HG03558 (cell line): ENCODE results near the gene PPFIA3.
"Not testable (repeated sequence)": the region's sequence is repeated elsewhere in the genome, so short reads cannot be mapped to it uniquely, and the experiment has no call there.

Experiments used
- ATAC-seq: cut with Tn5 transposase; IDR thresholded peaks from one replicate; pipeline ENCODE4 v1.9.1; 2021; ENCODE audit warnings: moderate number of reproducible peaks; ENCODE audit not compliant: unreplicated experiment; ENCODE audit errors: extremely low read depth

Gene PPFIA3

DNA sequence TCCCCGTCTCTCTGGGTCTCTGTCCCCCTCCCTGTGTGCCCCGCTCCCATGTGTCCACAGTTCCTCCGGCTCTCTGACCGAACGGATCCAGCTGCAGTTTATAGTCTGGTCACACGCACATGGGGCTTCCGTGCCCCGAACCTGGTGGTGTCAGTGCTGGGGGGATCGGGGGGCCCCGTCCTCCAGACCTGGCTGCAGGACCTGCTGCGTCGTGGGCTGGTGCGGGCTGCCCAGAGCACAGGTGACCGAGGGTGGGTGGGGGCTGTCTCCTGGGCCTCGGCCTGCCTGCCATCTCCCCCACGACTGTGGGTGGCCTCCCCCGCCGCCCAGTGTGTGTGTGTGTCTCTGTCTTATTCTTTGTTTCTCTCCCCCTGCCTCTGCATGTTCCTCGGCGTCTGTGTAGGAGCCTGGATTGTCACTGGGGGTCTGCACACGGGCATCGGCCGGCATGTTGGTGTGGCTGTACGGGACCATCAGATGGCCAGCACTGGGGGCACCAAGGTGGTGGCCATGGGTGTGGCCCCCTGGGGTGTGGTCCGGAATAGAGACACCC lies 48.6 kb downstream of the PPFIA3 start:
- no peak for ATAC-seq

- ATAC-seq, result no peak
Observed at GRCh38 chr19:49168421-49168820, 49.1 kb downstream of the PPFIA3 start.

DNA sequence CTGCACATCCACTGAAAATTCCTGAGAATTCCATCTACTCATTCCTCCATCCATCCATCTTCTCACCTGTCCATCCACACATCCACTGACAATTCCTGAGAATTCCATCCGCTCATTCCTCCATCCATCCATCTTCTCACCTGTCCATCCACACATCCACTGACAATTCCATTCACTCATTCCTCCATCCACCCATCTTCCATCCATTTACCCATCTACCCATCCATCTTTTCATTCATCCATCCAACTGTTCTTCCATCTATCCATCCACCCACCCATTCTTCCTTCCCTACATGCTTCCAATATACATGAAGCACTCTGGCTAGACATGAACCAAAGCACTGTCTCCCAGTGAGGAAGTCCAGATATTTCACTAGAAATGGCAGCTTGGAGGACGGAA lies 53.9 kb downstream of the PPFIA3 start:
- no peak for ATAC-seq

DNA sequence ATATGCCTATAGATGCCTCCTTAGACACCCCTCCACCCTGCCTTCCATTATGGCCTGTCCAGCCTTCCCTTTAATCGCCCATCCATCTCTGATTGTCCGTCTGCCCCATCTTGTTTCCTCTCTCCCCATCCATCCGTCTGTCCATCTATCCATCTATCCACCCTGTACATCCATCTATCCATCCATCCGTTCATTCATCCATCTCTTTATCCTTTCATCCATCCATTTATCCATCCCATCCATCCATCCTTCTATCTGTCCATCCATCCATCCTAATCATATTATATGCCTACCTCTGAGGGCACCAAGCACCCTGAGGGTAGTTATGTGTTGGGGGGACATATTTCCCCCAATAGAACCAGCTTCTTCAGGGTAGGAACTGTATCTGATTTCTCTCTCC lies 61.3 kb downstream of the PPFIA3 start:
- no peak for ATAC-seq

GRCh38 chr19:49182010-49182847 lies 62.9 kb downstream of the PPFIA3 start:
- ATAC-seq, result not testable (repeated sequence)

- no peak for ATAC-seq
Observed at GRCh38 chr19:49182848-49183375, 63.6 kb downstream of the PPFIA3 start.

DNA sequence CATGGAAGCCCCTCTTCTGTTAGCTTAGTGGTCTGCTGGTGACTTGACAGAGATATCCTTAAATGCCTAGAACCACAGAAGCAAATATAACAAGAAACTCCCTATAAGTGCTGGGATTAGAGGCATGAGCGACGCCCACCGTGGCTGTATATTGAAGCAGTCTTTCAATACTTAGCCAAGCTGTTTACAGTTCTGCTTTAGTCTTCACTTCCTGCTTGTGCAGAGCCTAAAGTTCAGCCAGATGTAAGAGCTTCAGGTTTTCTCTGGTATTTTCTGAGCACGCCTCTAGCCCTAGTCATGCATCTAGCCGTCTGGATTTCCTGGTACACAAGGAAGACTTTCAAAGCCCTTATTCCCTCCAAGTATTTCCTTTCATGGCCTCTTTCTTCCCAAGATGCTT lies 66.8 kb downstream of the PPFIA3 start:
- ATAC-seq, result no peak

DNA sequence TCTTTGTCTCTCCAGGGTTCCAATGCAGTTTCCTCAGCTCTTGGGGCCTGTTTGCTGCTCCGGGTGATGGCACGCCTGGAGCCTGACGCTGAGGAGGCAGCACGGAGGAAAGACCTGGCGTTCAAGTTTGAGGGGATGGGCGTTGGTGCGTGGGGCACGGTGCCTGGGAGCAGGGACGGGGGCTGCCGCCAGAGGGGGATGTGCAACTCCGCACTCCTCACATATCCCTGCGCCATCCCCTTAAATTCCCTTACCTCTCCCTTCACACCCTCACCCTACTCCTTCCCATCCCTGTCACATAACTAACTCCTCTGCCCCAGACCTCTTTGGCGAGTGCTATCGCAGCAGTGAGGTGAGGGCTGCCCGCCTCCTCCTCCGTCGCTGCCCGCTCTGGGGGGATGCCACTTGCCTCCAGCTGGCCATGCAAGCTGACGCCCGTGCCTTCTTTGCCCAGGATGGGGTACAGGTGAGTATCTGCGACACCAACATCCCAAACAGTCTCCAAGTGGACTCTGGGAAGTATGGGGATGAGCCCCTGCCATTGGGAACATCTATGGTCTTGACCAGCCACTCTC lies 69.4 kb downstream of the PPFIA3 start:
- no peak for ATAC-seq

DNA sequence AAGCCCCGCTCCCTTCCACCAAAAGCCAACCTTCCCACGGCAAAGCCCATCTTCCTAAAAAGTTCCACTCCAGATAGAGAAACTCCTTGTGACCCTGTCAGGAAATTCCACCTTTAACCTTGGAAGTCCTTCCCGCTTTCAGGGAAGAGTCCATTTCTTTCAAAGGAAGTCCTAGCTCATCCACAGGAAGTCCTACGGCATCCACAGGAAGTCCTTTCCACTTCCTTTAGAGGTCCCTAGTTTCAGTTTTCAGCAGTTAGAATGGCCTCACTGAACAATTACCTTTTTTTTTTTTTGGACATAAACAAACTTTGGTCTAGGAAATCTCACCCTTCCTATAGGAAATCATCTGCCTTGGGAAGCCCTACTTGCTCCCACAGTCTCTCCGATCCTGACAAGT lies 69.9 kb downstream of the PPFIA3 start:
- no peak for ATAC-seq

- no peak for ATAC-seq
Observed at GRCh38 chr19:49190781-49191180, 71.4 kb downstream of the PPFIA3 start.

DNA sequence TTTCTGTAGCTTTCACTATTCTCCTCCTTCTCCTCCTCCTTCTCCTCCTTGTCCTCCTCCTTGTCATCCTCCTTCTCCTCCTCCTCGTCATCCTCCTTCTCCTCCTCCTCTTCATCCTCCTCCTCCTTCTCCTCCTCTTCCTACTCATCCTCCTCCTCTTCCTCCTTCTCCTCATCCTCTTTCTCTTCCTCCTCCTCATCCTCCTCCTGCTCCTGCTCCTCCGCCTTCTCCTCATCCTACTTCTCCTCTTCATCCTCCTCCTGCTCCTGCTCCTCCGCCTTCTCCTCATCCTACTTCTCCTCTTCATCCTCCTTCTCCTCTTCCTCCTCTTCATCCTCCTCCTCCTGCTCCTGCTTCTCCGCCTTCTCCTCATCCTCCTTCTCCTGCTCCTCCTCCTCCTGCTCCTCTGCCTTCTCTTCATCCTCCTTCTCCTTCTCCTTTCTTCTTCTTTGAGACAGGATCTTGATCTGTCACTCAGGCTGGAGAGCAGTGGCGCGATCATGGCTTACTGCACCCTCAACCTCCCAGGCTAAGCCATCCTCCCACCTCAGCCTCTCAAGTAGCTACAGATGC lies 74.6 kb downstream of the PPFIA3 start:
- ATAC-seq, result no peak

DNA sequence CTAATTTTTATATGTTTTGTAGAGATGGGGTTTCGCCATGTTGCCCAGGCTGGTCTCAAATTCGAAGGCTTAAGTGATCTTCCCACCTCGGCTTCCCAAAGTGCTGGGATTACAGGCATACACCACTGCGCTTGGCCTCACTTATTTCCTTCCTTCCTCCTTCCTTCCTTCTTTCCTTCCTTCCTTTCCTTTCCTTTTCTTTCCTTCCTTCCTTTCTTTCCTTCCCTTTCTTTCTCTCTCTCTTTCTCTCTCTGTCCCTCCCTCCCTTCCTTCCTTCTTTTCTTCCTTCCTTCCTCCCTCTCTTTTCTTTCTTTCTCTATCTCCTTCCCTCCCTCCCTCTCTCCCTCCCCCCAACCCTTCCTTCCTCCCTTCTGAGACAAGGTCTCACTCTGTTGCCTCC lies 75.1 kb downstream of the PPFIA3 start:
- no peak for ATAC-seq

- ATAC-seq, result no peak
Observed at GRCh38 chr19:49196527-49197240, 77.3 kb downstream of the PPFIA3 start.

DNA sequence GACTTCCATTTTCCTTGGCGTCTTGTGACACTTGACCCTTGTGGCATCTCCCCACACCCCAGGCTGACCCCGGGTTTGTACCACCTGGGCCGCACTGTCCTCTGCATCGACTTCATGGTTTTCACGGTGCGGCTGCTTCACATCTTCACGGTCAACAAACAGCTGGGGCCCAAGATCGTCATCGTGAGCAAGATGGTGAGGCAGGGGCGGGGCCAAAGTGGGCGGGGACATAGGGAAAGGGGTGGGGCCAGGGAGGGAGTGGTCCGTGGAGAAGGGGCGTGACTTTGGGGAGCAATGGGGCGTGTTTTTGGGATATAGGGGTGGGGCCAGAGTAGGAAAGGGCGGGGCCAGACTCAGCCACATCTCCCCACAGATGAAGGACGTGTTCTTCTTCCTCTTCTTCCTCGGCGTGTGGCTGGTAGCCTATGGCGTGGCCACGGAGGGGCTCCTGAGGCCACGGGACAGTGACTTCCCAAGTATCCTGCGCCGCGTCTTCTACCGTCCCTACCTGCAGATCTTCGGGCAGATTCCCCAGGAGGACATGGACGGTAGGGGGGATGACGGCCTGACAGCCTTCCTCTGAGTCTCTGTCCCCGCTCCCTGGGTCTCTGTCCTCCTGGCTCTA lies 81.0 kb downstream of the PPFIA3 start:
- ATAC-seq, result no peak
